DMS79 treated with DMSO at 0.1 percent for 48 hours (cell line): ENCODE measurements around the gene SLC2A11.

Experiments used
- DNase-seq: peaks from one replicate; lab custom pipeline; 2025; lab: John Stamatoyannopoulos, UW

Gene SLC2A11

DNA sequence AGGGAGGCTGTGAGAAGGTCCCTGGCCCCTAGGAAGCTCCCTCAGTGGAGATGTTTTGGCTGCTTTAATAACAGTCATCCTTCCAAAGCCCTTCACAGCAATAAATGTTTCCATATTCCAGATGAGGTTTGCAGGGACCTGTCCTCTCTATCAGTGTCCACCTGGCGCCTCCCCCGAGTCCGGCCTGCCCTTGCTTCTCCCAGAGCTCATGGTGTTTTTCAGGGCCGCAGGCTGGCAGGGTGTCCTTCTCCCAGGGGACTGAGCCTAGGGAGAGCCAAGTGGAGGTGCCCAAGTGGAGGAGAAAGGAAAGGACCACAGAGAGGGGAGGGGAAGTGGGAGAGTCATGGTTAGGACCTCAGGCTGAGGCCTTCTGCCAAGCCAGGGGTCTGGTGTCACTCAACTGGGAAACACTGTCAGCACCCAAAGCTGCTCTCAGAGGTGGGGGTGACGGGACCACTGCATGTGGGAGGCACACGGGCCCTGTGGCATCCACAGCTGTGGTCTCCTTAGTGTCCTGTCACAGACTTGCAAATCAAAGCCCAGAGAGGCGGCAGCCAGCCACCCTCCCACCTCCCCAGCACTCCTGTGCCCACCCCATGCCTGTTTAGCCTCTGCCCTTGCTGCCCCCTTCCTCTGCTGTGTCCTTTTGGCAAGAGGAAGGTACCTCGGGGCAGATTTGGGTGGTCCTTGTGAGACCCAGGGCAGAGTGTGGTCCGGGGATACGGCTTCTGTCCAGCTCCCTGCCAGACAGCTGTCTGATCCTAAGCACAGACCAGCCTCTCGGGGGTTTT lies 25.3 kb upstream of the SLC2A11 start:
- DNase-seq: no peak

DNA sequence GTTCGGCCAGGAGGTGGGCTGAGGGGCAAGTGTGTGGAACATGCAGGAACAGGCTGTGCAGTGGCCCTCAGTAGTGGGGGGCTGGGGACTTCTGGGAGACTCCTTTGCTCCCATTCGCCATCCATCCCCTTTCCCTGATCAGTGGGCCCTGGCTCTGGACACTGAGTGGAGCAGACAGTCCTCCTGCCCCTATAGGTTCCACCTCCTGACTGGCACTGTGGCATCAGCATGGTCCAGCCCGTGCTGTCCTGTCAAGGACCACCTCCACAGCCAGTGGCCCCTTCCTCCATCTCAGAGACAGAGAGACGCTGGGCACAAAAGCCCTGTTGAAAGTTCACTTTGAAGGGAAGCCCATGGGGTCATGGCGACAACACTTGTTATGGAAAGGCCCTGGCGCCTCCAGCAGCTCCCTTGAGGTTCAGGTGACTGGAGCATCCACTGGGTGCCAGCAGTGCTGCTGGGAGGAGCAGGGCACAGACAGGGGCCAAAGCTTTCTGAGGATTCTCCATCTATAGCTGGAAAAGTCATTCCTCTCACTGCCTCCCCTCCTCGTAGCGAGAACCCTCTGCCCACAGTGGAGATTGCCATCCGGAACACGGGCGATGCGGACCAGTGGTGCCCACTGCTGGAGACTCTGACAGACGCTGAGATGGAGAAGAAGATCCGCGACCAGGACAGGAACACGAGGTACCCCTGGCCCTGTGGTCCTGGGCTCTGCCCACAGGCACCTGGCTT lies 24.5 kb upstream of the SLC2A11 start:
- no peak for DNase-seq

DNA sequence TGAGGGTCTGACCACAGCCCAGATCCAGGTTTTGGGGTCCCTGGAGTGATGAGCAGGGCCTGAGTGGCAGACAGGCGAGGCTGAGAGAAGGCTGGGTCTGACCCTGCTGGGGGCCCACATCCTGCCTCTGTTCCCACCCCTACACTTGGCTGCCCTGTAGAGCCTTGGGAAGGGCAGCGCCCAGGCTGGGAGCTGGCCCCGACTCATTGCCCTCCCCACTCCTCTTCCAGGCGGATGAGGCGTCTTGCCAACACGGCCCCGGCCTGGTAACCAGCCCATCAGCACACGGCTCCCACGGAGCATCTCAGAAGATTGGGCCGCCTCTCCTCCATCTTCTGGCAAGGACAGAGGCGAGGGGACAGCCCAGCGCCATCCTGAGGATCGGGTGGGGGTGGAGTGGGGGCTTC lies 23.8 kb upstream of the SLC2A11 start:
- no peak for DNase-seq

DNA sequence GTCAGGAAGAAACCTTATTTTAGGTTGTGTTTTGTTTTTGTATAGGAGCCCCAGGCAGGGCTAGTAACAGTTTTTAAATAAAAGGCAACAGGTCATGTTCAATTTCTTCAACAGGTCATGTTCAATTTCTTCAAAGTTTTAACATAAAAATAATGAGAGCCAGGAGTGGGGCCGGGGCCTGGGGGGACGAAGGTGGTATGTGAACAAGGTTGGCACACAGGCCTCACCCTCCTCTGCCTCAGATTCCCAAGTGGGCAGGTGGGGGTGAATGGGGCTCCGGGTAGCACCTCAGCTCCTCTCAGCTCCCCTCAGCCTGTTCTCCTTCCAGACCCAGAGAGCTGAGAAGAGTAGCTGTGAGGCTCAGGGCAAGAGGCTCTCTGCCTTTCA lies 23.3 kb upstream of the SLC2A11 start:
- no peak for DNase-seq

DNA sequence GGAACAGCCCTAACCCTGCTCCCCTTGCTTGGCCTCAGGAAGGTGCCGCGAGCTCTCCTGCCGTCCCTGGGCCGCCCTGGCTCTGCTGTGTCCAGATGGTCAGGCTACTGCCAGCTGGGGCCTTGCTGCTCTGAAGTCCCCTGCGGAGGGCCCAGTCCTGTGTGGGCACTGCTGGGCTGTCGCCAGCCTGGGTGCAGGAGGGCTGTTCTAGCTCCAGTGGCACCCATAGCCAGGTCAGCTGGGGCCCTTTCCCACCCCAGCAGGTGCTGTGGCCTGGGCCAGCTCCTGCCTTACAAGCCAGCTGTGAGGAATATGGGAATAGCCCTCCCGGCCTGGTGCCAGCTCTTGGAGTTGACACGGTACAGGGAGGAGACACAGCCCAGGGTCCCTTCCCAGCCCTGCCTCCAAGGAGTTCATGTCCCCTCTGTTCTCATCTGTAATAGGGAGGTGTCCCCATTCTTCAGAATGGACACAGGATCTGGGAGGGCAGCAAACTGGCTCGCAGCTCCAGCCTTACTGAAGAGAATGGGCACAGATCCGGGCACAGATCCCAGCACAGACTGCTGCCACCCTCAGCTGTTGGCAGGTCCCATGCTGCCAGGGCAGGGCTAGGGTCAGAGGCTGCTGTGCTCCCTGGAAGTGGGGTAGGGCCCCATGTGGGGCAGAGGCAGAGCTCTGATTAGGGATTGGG lies 22.7 kb upstream of the SLC2A11 start:
- DNase-seq: no peak

DNA sequence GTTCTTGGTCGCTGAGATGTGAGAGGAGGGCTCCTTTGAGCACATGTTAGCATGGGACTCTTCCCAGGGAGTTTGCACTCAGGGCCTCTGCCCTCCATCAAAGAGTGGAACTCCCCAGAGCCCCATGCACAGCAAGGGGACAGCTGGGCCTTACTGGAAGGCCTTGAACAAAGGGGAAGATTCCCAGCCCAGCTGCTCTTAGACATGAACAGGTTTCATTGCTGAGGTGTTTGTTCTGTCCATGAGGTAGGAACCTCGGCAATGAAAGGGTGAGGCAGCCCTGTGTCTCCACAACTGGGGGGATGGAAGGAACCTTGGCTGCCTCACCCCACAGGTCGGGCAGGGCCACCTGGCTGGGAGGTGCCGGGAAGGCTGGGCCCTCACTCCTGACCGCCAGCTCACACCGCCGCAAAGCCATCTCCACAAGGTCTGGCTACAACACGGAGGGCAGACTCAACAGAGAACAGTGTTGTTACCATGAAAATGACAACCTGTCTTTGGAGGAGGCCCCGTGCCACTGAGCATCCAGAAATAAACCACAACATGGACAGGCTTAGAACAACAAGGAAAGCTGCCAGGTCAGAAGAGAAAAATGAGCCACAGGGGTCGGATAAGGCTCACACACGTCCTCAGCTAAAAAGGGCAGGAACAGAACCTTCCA lies 22.1 kb upstream of the SLC2A11 start:
- DNase-seq: no peak

DNA sequence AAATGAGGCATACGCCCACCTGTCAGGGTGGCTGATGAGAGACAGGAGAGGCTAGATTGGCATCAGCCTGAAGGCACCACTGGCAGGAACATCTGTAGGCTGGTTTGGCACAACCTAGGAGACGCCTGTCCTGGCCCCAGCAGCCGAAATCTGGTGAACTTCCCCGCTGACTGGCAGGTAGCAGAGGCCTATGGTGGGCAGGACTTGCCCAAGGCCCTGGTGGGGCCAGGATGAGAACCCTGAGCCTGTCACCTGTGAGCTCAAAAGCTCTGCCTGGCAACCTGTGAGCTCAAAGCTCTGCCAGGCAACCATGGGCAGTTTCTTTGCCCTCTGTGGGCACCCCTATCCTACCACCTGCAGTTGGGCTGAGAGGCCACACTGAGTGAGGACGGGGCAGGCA lies 21.4 kb upstream of the SLC2A11 start:
- DNase-seq: no peak

DNA sequence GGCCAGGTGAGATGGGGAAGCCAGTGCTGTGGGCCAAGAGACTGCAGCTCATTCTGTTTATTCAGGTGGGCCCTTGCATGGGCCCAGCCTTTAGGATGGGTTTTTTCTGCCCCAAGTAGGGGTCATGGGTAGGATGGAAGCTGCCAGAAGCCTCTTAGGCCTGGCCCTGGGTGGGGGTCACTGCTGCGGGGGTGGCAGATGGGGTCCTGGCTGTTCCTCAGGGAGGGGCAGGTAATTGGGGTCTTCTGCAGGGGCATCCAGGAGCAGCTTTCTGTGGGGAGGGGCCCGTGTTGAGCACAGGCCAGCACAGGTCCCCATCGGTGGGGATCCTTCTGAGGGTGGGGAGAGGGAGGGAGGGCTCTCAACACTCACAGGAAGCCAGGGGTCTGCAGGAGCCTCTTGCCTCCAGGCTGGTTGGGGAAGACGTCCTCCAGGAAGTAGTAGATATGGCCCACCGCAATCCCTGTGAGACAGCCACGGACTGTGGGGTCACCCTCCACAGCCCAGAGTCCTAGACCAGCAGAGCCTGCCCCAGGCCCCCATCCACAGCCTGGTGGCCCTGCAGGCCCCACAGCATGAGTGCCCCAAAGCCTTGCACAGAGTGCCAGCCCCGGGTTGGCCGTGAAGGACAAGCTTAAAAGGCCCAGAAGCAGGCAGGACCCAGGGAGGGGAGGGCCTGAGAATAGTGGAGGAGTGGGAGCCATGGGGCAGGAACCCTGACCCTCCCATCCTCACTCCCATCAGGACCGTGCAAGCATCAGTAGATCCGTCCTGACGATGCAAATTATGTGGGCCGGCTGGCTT lies 20.8 kb upstream of the SLC2A11 start:
- no peak for DNase-seq

DNA sequence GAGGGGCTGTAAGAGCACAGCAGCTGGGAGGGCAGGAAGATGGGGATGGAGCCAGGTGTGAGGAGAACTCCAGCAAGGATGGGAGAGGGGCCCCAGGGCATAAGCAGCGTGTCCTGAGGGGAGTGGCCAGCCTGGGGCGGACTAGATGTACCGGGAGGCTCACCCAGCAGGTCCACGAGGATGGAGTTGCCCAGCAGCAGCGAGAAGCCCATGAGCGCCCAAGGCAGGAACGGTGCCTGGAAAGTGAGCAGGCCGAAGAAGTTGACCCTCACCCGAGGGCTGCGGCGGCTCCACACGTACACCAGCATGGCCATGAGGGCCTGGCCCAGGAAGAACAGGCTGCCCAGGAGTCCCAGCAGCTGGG lies 20.2 kb upstream of the SLC2A11 start:
- no peak for DNase-seq

DNA sequence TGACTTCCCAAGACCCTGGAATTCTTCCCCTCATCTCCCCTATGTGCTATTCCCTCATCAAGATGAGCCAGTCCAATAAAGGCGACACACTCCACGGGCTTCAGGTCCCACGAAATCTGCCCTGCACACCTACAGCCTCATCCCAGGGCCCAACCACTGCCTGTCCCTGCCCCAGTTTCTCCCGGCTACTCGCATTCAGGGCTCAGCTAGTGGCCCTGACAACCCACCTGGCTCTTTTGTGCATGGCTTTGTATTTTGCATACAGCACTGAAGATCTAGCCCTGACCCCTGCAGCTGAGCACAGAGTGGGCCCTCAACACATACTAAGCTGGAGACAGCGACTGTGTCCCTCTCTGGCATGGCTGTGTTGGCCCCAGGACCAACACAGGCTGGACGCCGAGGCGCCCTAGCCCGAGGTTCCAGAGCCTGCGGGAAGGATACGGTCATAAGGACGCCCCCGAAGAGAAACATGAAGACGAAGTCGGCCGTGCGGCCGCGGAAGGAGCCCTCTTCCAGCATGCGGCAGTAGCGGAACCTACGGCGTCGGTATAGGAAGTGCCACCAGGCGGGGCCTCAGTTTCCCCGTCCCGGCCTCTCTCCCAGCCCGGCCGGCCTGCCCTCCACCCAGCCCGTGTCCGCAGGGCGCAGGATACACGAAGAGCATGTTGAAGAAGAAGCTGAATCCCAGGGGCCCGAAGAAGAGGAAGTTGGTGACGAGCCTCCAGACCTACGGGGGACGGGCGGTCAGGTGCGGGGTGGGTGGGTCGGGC lies 19.6 kb upstream of the SLC2A11 start:
- DNase-seq: no peak

DNA sequence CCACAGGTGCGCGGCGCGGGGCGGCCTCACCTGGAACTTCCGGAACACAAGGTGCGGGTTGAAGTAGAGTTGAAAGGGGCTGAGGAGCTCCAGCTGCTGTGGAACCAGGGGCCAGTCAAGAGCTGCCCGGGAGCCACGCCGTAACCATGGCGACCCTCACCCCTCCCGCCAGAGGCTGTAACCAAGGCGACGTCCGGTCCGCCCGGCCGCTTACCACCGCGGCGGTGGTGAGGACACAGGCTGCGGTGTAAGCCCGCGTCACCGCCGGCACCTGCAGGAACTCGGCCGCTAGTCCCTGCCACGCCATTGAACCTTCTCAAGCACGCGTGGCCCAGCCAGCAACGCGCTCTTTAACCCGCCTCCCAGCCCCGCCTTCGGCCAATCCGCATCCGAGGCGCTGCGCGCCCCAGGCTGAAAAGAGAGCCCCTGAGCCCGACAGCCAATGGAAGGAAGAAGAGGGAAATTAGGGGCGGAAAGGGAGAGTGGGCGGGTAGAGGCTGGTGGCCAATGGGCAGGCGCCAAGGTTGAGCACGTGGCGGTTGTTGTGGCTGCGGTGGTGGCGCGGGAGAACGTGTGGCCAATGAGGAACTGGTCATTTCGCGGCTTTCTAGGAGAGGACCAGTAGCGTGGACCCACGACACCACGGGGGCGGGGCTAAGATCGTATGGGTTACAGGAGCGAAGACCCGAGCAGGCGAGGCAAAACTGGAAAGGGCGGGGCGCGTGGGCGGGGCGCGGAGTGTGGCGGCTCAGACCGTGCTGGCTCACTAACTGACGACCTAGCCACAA lies 18.8 kb upstream of the SLC2A11 start, which contains the start of gene DERL3:
TSS of gene DERL3 (minus strand) at position 326 of the 788 bp plus-strand sequence. CDS start at position 307, 19 bp downstream.
- peak; percentile 93 for DNase-seq

DNA sequence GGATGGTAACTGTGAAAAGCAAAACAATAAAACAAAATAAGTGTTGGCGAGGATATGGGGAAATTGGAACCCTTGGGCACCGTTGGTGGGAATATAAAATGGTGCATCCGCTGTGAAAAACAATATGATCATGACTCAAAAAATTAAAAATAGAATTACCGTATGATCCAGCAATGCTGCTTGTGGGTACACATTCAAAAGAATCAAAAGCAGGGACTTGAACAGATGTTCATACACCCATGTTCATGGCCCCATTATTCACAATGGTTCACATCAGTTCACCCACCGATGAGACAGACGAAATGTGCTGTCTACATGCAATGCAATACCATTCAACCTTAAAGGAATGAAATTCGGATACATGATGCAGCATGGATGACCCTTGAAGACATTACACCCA lies 17.6 kb upstream of the SLC2A11 start:
- DNase-seq: no peak

DNA sequence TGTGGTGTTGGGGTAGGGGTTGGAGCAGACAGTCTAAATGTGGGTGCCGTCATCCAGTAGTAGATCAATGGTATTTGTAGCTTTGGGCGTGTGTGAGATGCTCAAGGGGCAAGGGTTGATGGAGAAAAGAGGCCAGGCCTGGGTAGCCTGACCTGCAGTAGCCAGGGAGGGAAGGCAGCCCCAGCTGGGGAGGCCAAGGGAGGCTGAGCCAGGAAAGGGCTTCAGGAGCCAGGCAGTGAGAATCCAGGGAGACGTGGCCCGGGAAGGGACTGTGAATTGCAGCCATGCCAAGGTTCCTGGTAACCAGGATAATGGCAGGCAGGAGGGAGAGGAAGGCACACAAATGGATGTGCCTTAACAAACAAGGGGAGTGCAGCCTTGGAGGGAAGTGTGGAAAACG lies 16.4 kb upstream of the SLC2A11 start:
- no peak for DNase-seq

DNA sequence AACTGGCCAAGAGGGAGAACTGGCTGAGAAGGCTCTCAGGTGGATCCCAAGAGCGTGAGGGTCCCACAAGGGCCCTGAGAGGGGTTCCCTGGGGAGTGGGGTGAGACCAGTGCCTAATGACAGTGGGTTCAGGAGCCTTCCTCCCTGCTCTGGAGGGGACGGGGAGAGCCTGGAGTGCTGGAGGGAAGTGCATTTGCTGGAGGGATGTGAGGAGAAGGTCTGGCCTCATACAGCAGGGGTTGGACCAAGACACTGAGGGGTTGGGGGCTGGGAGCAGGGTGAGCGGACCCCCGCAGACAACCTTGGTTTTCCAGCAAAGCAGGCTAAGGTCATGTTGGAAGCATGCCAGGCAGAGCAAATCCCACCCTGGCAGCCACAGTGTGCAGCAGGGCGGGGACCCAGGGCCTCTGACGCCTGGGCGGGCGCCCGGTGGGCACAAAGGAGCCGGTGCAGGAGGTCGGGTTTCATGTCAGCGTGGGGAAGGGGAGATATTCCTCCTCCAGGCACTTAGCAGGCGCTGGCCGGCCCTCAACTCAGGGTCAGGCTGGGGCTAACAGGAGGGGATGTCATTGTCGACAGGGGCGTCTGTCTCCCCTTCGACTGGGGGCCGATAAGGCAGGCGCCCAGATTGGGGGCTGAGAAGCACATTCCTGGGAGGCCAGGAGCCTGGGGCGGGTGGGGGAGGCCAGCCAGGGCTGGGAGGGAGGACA lies 15.8 kb upstream of the SLC2A11 start:
- no peak for DNase-seq

DNA sequence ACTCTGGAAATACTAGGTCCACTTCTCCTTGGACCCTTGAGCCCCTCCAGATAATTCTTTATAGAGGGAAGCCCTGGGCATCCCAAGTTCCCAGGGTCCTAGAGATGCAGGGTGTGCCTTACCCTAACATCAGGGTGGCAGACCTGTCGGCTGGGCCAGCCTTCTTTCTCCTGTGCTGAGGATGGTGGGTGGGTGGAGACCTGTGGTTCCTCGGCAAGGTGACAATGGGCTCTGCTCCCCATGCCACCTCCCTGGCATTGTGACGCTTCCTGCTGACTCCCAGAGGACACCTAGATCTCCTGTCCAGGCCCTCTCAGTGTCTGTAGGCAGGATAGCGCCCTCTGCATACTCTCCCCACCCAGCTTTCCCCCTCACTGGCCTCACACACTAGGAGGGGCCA lies 15.1 kb upstream of the SLC2A11 start:
- no peak for DNase-seq

DNA sequence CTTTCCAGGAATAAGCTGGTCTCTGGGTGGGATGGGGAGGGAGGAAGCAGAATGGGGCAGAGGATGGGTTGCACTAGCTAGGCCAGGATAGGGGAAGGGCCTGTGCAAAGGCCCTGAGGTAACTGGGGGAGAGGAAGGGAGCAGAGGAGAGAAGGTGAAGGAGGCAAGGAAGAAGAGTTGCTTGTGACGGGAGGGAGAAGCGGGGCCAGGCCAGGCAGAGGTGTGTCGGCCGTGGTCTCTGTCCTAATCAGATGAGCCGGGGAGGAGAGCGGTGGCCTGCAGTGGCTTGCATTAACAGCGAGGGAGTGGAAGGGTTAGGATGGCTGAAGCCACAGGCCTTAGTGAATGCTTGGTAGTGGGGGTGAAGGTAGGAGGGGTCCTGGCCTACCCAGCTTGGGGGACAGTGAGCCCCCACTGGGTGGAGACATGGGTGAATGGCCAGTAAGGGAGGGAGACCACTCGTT lies 12.9 kb upstream of the SLC2A11 start:
- DNase-seq: no peak

DNA sequence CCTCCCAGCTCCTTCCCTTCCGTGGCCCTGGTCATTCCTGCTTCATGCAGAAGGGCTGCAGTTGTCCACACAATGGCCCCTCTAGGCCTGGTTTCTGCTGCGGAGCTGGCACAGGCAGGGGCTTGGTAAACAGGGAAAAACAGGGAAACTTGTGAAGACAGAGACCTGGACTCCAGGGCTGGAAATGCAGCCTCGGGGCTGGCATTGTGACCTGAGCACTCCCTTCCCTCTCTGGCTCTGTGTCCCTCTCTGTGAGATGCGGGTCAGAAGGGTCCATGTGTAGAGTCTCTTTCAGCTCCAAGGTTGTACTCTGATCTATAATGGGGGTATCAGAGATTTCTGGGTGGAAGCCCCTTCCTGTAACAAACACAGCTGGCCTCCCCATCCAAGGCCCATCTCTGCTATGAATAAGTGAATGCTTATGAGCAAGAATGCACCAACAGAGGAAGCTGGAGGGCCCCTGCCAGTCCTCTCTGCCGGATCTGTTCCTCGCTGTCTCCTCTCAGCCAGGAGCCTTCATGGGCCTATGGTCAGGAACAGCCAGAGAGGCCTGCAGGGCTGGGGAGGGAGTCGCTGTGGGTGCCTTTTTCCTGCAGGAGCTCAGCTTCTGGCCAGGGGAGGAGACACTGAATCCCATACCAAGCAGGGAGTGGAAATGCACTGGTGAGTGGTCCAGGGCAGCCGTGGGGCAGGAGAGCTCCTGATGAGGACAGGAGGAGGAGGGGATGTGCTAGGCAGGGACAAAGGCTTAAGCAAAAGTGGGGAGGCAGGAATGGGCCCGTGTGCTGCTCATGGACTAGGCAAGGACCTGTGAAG lies 12.2 kb upstream of the SLC2A11 start:
- DNase-seq: no peak

DNA sequence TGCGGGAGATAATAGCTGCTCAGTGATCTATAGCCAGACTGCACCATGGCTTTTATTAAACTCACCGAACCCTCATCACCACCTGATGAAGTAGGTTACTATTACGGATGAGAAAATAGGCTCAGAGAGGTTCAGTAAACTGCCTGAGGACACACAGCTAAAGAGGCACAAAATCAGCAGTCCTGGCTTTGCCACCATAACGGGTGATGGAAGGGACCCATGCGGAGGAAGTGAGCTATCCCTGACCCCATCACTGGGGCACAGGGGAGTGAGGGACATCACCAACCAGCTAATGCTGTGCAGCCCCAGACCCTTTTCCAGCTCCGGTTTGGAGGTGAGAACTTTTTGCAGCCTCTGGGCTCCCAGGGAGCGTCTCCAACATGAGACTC lies 11.6 kb upstream of the SLC2A11 start:
- DNase-seq: no peak
